GM23338 (cell line): ENCODE results near the gene LFNG. TPM values are rescaled to one million over a fixed set of nuclear protein-coding genes. Genes with fewer than 3 reads are reported as not detected.

ENCODE experiments used
- ATAC-seq: fragments of 200-7000 bp; cut with Tn5 transposase; 3 replicates; pipeline ENCODE4 v1.9.1; 2020
- DNase-seq: peaks from one replicate; pipeline ENCODE4 v3.0.0-alpha.2; 2015; ENCODE audit warnings: low spot score
- H2AFZ ChIP-seq: fragments of 200-600 bp; sonication (generic); 2 replicates; pipeline ENCODE4 v1.8.0; 2016; ENCODE audit warnings: antibody characterized with exemption, mild to moderate bottlenecking, moderate library complexity
- H3F3A ChIP-seq: fragments of 200-600 bp; sonication (generic); replicated peaks from 2 replicates; pipeline ENCODE4 v1.8.0; 2017; ENCODE audit warnings: antibody characterized with exemption, mixed run types, low read depth
- H3K27ac ChIP-seq: fragments of 200-600 bp; sonication (generic); 2 replicates; pipeline ENCODE4 v1.6.1; 2016; ENCODE audit warnings: low read depth
- H3K27me3 ChIP-seq: fragments of 200-600 bp; sonication (generic); 2 replicates; pipeline ENCODE4 v1.8.0; 2016; ENCODE audit warnings: mild to moderate bottlenecking, mixed run types, moderate library complexity; ENCODE audit not compliant: insufficient read depth
- H3K36me3 ChIP-seq: fragments of 200-600 bp; sonication (generic); 2 replicates; pipeline ENCODE4 v1.8.0; 2016; ENCODE audit warnings: mild to moderate bottlenecking; ENCODE audit not compliant: insufficient read depth
- H3K4me1 ChIP-seq: fragments of 200-600 bp; sonication (generic); 2 replicates; pipeline ENCODE4 v1.8.0; 2016; ENCODE audit warnings: mild to moderate bottlenecking, moderate library complexity; ENCODE audit not compliant: insufficient read depth
- H3K4me2 ChIP-seq: fragments of 200-600 bp; sonication (generic); 2 replicates; pipeline ENCODE4 v1.7.1; 2017; ENCODE audit warnings: mixed run types
- H3K4me3 ChIP-seq: fragments of 200-600 bp; sonication (generic); 2 replicates; pipeline ENCODE4 v1.6.1; 2016; ENCODE audit warnings: mixed run types
- H3K79me2 ChIP-seq: fragments of 200-600 bp; sonication (generic); replicated peaks from 2 replicates; pipeline ENCODE4 v1.8.0; 2017; ENCODE audit warnings: mild to moderate bottlenecking; ENCODE audit not compliant: insufficient read depth
- H3K9me2 ChIP-seq: fragments of 200-600 bp; sonication (generic); 2 replicates; pipeline ENCODE4 v1.8.0; 2017; ENCODE audit not compliant: insufficient read depth
- H4K20me1 ChIP-seq: fragments of 200-600 bp; sonication (generic); replicated peaks from 2 replicates; pipeline ENCODE4 v1.8.0; 2017; ENCODE audit warnings: mild to moderate bottlenecking; ENCODE audit not compliant: insufficient read depth
- H3K27ac Mint-ChIP-seq: 2 replicates; pipeline ENCODE4 v1.8.0; 2020; ENCODE audit warnings: inconsistent platforms, mild to moderate bottlenecking, moderate library complexity, mixed read lengths
- H3K27me3 Mint-ChIP-seq: 3 replicates; pipeline ENCODE4 v1.8.0; 2022; ENCODE audit warnings: low read depth, mild to moderate bottlenecking, moderate library complexity, mixed read lengths, inconsistent platforms; ENCODE audit not compliant: insufficient read depth, poor library complexity
- H3K36me3 Mint-ChIP-seq: 3 replicates; pipeline ENCODE4 v1.8.0; 2021; ENCODE audit warnings: low read depth, mild to moderate bottlenecking, inconsistent platforms, moderate library complexity, mixed read lengths
- H3K4me1 Mint-ChIP-seq: 3 replicates; pipeline ENCODE4 v1.8.0; 2020; ENCODE audit warnings: mild to moderate bottlenecking, inconsistent platforms, mixed read lengths
- H3K4me3 Mint-ChIP-seq: 3 replicates; pipeline ENCODE4 v1.8.0; 2021; ENCODE audit warnings: moderate library complexity, mild to moderate bottlenecking, inconsistent platforms, mixed read lengths
- H3K9me3 Mint-ChIP-seq: 3 replicates; pipeline ENCODE4 v1.8.0; 2020; ENCODE audit warnings: moderate library complexity, mild to moderate bottlenecking, inconsistent platforms, mixed read lengths
- CREB1 ChIP-seq: fragments of 250-450 bp; sonication (Bioruptor Pico); IDR thresholded peaks from 2 replicates; pipeline ENCODE4 v1.5.0; 2020; ENCODE audit warnings: low read depth, mild to moderate bottlenecking, moderate library complexity
- CTCF ChIP-seq, 2 experiments: fragments of 200-600 bp in 1 of 2; sonication (generic) in 1 of 2; conservative IDR thresholded peaks; 2 replicates each; pipeline versions ENCODE4 v1.5.1 to v1.6.1; 2016 to 2017; ENCODE audit warnings: antibody characterized with exemption in 2 of 2, low read depth in 2 of 2, mild to moderate bottlenecking in 2 of 2, moderate library complexity in 1 of 2
- ETS1 ChIP-seq: IDR thresholded peaks from 2 replicates; pipeline ENCODE4 v1.6.1; 2016; ENCODE audit warnings: antibody characterized with exemption
- EZH2phosphoT487 ChIP-seq: fragments of 200-600 bp; sonication (generic); IDR thresholded peaks from one replicate; pipeline ENCODE4 v1.8.1; 2018; ENCODE audit warnings: antibody characterized with exemption; ENCODE audit not compliant: unreplicated experiment
- NANOG ChIP-seq: IDR thresholded peaks from 2 replicates; pipeline ENCODE4 v1.6.1; 2016; ENCODE audit warnings: antibody characterized with exemption, borderline replicate concordance
- POLR2AphosphoS5 ChIP-seq: IDR thresholded peaks from 2 replicates; pipeline ENCODE4 v1.6.1; 2016; ENCODE audit warnings: antibody characterized with exemption, low read depth
- REST ChIP-seq: IDR thresholded peaks from one replicate; pipeline ENCODE4 v1.6.1; 2018; ENCODE audit warnings: antibody characterized with exemption; ENCODE audit not compliant: unreplicated experiment
- STAT1 ChIP-seq: IDR thresholded peaks from one replicate; pipeline ENCODE4 v1.6.1; 2016; ENCODE audit warnings: antibody characterized with exemption; ENCODE audit not compliant: unreplicated experiment
- ZNF114 ChIP-seq: fragments of 250-450 bp; sonication (Bioruptor Pico); IDR thresholded peaks from 2 replicates; pipeline ENCODE4 v1.5.0; 2020; ENCODE audit warnings: mild to moderate bottlenecking, moderate library complexity
- ZNF331 ChIP-seq: fragments of 250-450 bp; sonication (Bioruptor Pico); IDR thresholded peaks from 2 replicates; pipeline ENCODE4 v1.5.0; 2020; ENCODE audit warnings: low read depth, mild to moderate bottlenecking, moderate library complexity
- polyA plus RNA-seq: library from polyadenylated mRNA; unstranded; fragments of >200 nt; fragmentation: Nextera tagmentation; extraction: Ambion mirVana; gene quantifications from 2 replicates; pipeline ENCODE4 v1.2.1, GENCODE V29; 2016
- total RNA-seq: library from RNA; depleted of rRNA; stranded (reverse); fragments of >200 nt; shearing (Covaris generic); gene quantifications from 2 replicates; pipeline ENCODE4 v1.2.3, GENCODE V29; 2014

LFNG gene
- total and polyA plus RNA-seq, 2 experiments from 2014 or later: 1.7 to 35.4 TPM

GRCh38 chr7:2497065-2497464 is 22.5 kb upstream of the LFNG start:
- Histone ChIP-seq H3K27me3 (no peaks in the 10 kb centered on the region), H3K27ac (no peak overlapping the region), H3K79me2 (no peaks in the 10 kb centered on the region), H3K9me2 (no peaks in the 10 kb centered on the region), H3K4me1 (peaks cover 13% of the 10 kb centered on the region; the same call in 1 of the 2 replicates), H3K4me2 (no peak overlapping the region), H3K36me3 (no peaks in the 10 kb centered on the region), H3K4me3 (no peak overlapping the region), H4K20me1 (no peaks in the 10 kb centered on the region), H3F3A (no peaks in the 10 kb centered on the region), H2AFZ (no peak overlapping the region)
- Mint-ChIP-seq H3K27me3 (peaks cover 23% of the 10 kb centered on the region), H3K36me3 (no peaks in the 10 kb centered on the region; the same call in 2 of the 3 replicates), H3K4me3 (no peak overlapping the region), H3K27ac (no peak overlapping the region), H3K9me3 (peaks cover 1% of the 10 kb centered on the region; the same call in 1 of the 3 replicates), H3K4me1 (peaks cover 44% of the 10 kb centered on the region)
- TF ChIP-seq CTCF (conservative IDR thresholded peaks at IDR 0.05; ENCODE audit: low read depth in 2 of 2) (no peak), ETS1 (no peak), CREB1 (CRISPR knock-in tag) (no peak), REST (no peak), ZNF114 (no peak), EZH2phosphoT487 (no peak), ZNF331 (CRISPR knock-in tag) (no peak), NANOG (no peak), POLR2AphosphoS5 (no peak), STAT1 (no peak)
- no peak for DNase-seq
- no peak for ATAC-seq
